IMR-90 (cell line): Measurements from ENCODE around the gene RHEX. TPM values are rescaled to one million over a fixed set of nuclear protein-coding genes. Genes with fewer than 3 reads are reported as not detected.

Experiments
- ATAC-seq: fragments of 200-7000 bp; cut with Tn5 transposase; 2 replicates; pipeline ENCODE4 v1.9.1; 2020; ENCODE audit warnings: low read depth, mild to moderate bottlenecking, moderate library complexity
- BruUV-seq: library from RNA; stranded (reverse); fragments of 400-500 nt; replicated peaks from 2 replicates; lab custom pipeline; 2021; lab: Mats Ljungman, UMichigan
- CTCF ChIA-PET: fragments of 300-600 bp; formaldehyde crosslinking; extraction: SDS; loops from one replicate; lab custom pipeline; 2021; ENCODE audit warnings: antibody characterized with exemption; lab: Yijun Ruan, JAX
- POLR2A ChIA-PET: fragments of 300-600 bp; sonication (Branson Sonifier 250); formaldehyde crosslinking; loops from one replicate; lab custom pipeline; 2022; ENCODE audit warnings: antibody characterized with exemption; ENCODE audit not compliant: unreplicated experiment; lab: Charles Lee
- DNase-seq: peaks from one replicate; pipeline ENCODE4 v3.0.0; 2013
- H2AFZ ChIP-seq: replicated peaks from 2 replicates; pipeline ENCODE3; 2013; ENCODE audit warnings: low read length, mild to moderate bottlenecking; ENCODE audit not compliant: poor library complexity
- H2AK5ac ChIP-seq: 2 replicates; pipeline ENCODE4 v1.6.1; 2013; ENCODE audit warnings: low read depth, low read length, inconsistent platforms
- H2AK9ac ChIP-seq: replicated peaks from 2 replicates; pipeline ENCODE3; 2013; ENCODE audit warnings: mild to moderate bottlenecking, low read depth, low read length, moderate library complexity; ENCODE audit not compliant: poor library complexity
- H2BK120ac ChIP-seq: 2 replicates; pipeline ENCODE4 v1.6.1; 2013; ENCODE audit warnings: low read depth, low read length, inconsistent platforms
- H2BK15ac ChIP-seq: 3 replicates; pipeline ENCODE4 v1.6.1; 2013; ENCODE audit warnings: low read depth, low read length, inconsistent platforms
- H2BK20ac ChIP-seq: 2 replicates; pipeline ENCODE4 v1.6.1; 2013; ENCODE audit warnings: low read depth, mild to moderate bottlenecking, inconsistent platforms, low read length, moderate library complexity
- H2BK5ac ChIP-seq: 2 replicates; pipeline ENCODE4 v1.6.1; 2013; ENCODE audit warnings: mild to moderate bottlenecking, low read depth, low read length, inconsistent platforms; ENCODE audit not compliant: poor library complexity, severe bottlenecking
- H3K14ac ChIP-seq: replicated peaks from 2 replicates; pipeline ENCODE4 v1.6.1; 2013; ENCODE audit warnings: low read depth, low read length, inconsistent platforms
- H3K18ac ChIP-seq: 2 replicates; pipeline ENCODE4 v1.6.1; 2013; ENCODE audit warnings: low read depth, low read length, control low read depth
- H3K23ac ChIP-seq: 2 replicates; pipeline ENCODE4 v1.6.1; 2013; ENCODE audit warnings: low read depth, low read length, inconsistent platforms
- H3K27ac ChIP-seq: 2 replicates; pipeline ENCODE4 v1.5.1; 2013; ENCODE audit warnings: mild to moderate bottlenecking, control low read depth, low read length; ENCODE audit not compliant: insufficient read depth
- H3K27me3 ChIP-seq: 2 replicates; pipeline ENCODE4 v1.6.1; 2013; ENCODE audit warnings: low read length; ENCODE audit not compliant: control insufficient read depth, insufficient read depth
- H3K36me3 ChIP-seq: 2 replicates; pipeline ENCODE4 v1.6.1; 2013; ENCODE audit warnings: low read length, mixed read lengths; ENCODE audit not compliant: control insufficient read depth, insufficient read depth
- H3K4ac ChIP-seq: 2 replicates; pipeline ENCODE4 v1.6.1; 2013; ENCODE audit warnings: low read depth, low read length, inconsistent platforms
- H3K4me1 ChIP-seq: 2 replicates; pipeline ENCODE4 v1.6.1; 2013; ENCODE audit warnings: low read length, mixed read lengths; ENCODE audit not compliant: control insufficient read depth, insufficient read depth
- H3K4me2 ChIP-seq: 2 replicates; pipeline ENCODE4 v1.6.1; 2013; ENCODE audit warnings: low read depth, mild to moderate bottlenecking, control low read depth, low read length, moderate library complexity
- H3K4me3 ChIP-seq: 2 replicates; pipeline ENCODE4 v1.5.1; 2013; ENCODE audit warnings: low read depth, mild to moderate bottlenecking, control low read depth, low read length, moderate library complexity; ENCODE audit not compliant: insufficient read depth
- H3K56ac ChIP-seq: 2 replicates; pipeline ENCODE4 v1.6.1; 2013; ENCODE audit warnings: low read length, inconsistent platforms; ENCODE audit not compliant: insufficient read depth; ENCODE audit errors: extremely low read depth
- H3K79me1 ChIP-seq, 2 experiments: 2 replicates each; pipeline ENCODE4 v1.6.1; 2013; ENCODE audit warnings: low read length in 2 of 2, inconsistent platforms in 1 of 2, low read depth in 1 of 2
- H3K9ac ChIP-seq: 2 replicates; pipeline ENCODE4 v1.6.1; 2013; ENCODE audit warnings: low read depth, low read length, control low read depth
- H3K9me1 ChIP-seq: 2 replicates; pipeline ENCODE4 v1.6.1; 2013; ENCODE audit warnings: low read length, inconsistent platforms; ENCODE audit not compliant: insufficient read depth
- H3K9me3 ChIP-seq: 2 replicates; pipeline ENCODE4 v1.6.1; 2013; ENCODE audit warnings: low read length; ENCODE audit not compliant: control insufficient read depth, insufficient read depth
- H4K20me1 ChIP-seq: 2 replicates; pipeline ENCODE4 v1.6.1; 2013; ENCODE audit warnings: low read length, inconsistent platforms; ENCODE audit not compliant: insufficient read depth
- H4K5ac ChIP-seq: 2 replicates; pipeline ENCODE4 v1.6.1; 2013; ENCODE audit warnings: mild to moderate bottlenecking, low read depth, low read length, control low read depth
- H4K8ac ChIP-seq, 2 experiments: 2 replicates each; pipeline ENCODE4 v1.6.1; 2013; ENCODE audit warnings: low read depth in 2 of 2, low read length in 2 of 2, control low read depth in 1 of 2, inconsistent platforms in 1 of 2
- H4K91ac ChIP-seq: 2 replicates; pipeline ENCODE4 v1.6.1; 2013; ENCODE audit warnings: low read depth, low read length, inconsistent platforms; ENCODE audit not compliant: insufficient read depth
- CHD1 ChIP-seq: IDR thresholded peaks from 2 replicates; pipeline ENCODE4 v1.6.1; 2012; ENCODE audit warnings: low read depth, low read length, improper control_type of control experiment
- FOS ChIP-seq: fragments of 150-350 bp; IDR thresholded peaks from 2 replicates; pipeline ENCODE4 v1.6.1; 2016; ENCODE audit warnings: low read depth, low read length
- MAZ ChIP-seq: IDR thresholded peaks from 2 replicates; pipeline ENCODE4 v1.6.1; 2012; ENCODE audit warnings: low read depth, mild to moderate bottlenecking, low read length, improper control_type of control experiment, moderate library complexity, borderline replicate concordance
- MXI1 ChIP-seq: IDR thresholded peaks from 2 replicates; pipeline ENCODE4 v1.6.1; 2012; ENCODE audit warnings: low read depth, mild to moderate bottlenecking, low read length, moderate library complexity, borderline replicate concordance
- POLR2A ChIP-seq: IDR thresholded peaks from 2 replicates; pipeline ENCODE4 v1.6.1; 2012; ENCODE audit warnings: mild to moderate bottlenecking, low read depth, low read length
- RAD21 ChIP-seq: IDR thresholded peaks from 2 replicates; pipeline ENCODE4 v1.6.1; 2012; ENCODE audit warnings: low read length, improper control_type of control experiment
- RCOR1 ChIP-seq: IDR thresholded peaks from 2 replicates; pipeline ENCODE4 v1.6.1; 2012; ENCODE audit warnings: mild to moderate bottlenecking, low read length, improper control_type of control experiment; ENCODE audit not compliant: insufficient replicate concordance
- RFX5 ChIP-seq: IDR thresholded peaks from 2 replicates; pipeline ENCODE4 v1.8.0; 2012; ENCODE audit warnings: low read depth, mild to moderate bottlenecking, low read length, moderate library complexity
- WGBS, 2 experiments: methylation state at CpG; one replicate each; pipeline versions ENCODE4 v1.1.5 to v1.1.7; 2013; ENCODE audit warnings: missing lambda C conversion rate in 2 of 2; ENCODE audit not compliant: insufficient read length in 1 of 2; ENCODE audit errors: extremely low coverage in 2 of 2; 5-methylcytosine and 5-hydroxymethylcytosine counted together
- dilution Hi-C: fragments of 300-500 bp; cut with HindIII; formaldehyde crosslinking; loops from one replicate; pipeline ENCODE4 v1.14.3; 2018; ENCODE audit warnings: low sequenced_read_pairs; ENCODE audit not compliant: unreplicated experiment
- in situ Hi-C: fragments of 300-500 bp; cut with MboI; formaldehyde crosslinking; loops from 3 replicates; pipeline ENCODE4 v1.14.3; 2019; ENCODE audit warnings: low sequenced_read_pairs, inconsistent platforms, mixed read lengths
- intact Hi-C: fragments of 100-400 bp; cut with micrococcal nuclease; formaldehyde crosslinking; loops from 2 replicates; pipeline ENCODE4 v1.10.0; 2022
- polyA plus RNA-seq, 3 experiments: library from polyadenylated mRNA; depleted of rRNA; stranded (reverse); fragments of >200 nt; gene quantifications; 2 replicates each; pipeline ENCODE4 v1.2.3, GENCODE V29; 2012; ENCODE audit warnings: low replicate concordance in 1 of 3
- total RNA-seq: library from RNA; depleted of rRNA; stranded (reverse); fragments of >200 nt; gene quantifications from 2 replicates; pipeline ENCODE4 v1.2.3, GENCODE V29; 2012
- TF ChIP-seq, protein P1 (sequence below): conservative IDR thresholded peaks from 2 replicates; pipeline ENCODE4 v1.5.1; 2012; ENCODE audit warnings: mild to moderate bottlenecking, low read depth, low read length, improper control_type of control experiment

Gene RHEX
- total and polyA plus RNA-seq, 2 of the 4 experiments (the other 2 are of a cell fraction), result not detected

DNA sequence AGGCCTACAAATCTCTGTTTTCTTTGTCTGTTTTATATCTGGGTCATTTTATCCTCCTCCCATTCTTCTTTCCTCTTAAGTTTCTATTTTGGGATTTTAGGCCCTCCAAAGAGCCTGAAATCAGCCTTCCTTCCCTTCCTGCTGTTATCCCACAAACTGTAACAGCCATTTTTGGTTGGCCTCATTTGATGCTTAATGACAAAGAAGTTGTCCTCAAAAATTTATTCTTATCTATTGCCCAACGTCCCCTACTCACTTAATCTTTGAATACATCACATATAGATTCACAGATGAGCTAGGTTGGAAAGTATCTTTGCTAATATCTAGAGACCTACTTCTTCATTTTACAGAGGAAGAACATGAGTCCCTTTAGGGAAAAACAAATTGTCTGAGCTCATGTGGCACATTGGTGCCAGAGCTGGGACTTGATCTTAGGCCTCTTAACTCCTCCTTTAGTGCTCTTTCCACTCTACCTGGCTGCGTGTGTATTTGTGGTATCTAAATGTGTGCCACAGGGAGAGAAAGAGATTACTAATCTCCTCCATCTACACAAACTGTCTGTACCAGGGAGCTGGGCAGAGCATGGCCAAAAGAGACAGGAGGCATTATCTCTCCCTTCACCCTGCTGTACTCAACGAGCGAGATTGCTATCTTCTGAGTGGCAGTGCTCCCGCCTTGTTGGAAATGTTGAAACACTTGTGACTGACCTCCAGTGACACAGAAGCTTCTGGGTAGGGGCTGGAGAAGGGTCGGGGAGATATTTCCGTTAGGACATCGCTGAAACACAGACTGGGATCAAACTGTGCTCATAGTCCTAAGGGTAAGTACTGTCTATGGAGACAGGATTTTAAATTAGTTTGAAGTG is 30.1 kb downstream of the RHEX start:
- Histone ChIP-seq H3K9me1 (no peaks in the 10 kb centered on the region), H2BK20ac (no peak overlapping the region), H4K20me1 (no peaks in the 10 kb centered on the region), H3K79me1 (no peaks in the 10 kb centered on the region), H2AFZ (no peak overlapping the region), H2BK15ac (no peak overlapping the region), H2BK5ac (no peak overlapping the region), H3K27me3 (peaks cover 38% of the 10 kb centered on the region), H3K14ac (no peak overlapping the region), H2AK5ac (no peak overlapping the region), H3K9ac (no peak overlapping the region), H3K4me3 (no peak overlapping the region), H4K8ac (no peak overlapping the region), H2BK120ac (no peak overlapping the region), H3K18ac (no peak overlapping the region), H3K4me1 (no peaks in the 10 kb centered on the region), H3K9me3 (no peaks in the 10 kb centered on the region), H4K91ac (no peak overlapping the region), H3K56ac (no peak overlapping the region), H3K23ac (no peak overlapping the region), H3K4ac (no peak overlapping the region), H2AK9ac (no peak overlapping the region), H3K4me2 (no peak overlapping the region), H4K5ac (no peak overlapping the region), H3K36me3 (no peaks in the 10 kb centered on the region), H3K27ac (no peak overlapping the region)
- in situ Hi-C loops (no loop called here), dilution Hi-C loops (no loop called here), intact Hi-C loops (no loop called here)
- CTCF ChIA-PET, result interaction anchor here (1.0 to 1.2 kb wide), 2 partner anchors 23 to 105 kb away, joined by 4 read pairs; no protein-coding TSS in a partner anchor
- WGBS, 2 experiments, result 21% methylated on average over 3 of the region's 8 CpGs; no CpG with 5 or more reads in 1 of the 2 experiments
- no peak for ATAC-seq
- no peak for TF ChIP-seq MAZ
- TF ChIP-seq, protein P1, sequence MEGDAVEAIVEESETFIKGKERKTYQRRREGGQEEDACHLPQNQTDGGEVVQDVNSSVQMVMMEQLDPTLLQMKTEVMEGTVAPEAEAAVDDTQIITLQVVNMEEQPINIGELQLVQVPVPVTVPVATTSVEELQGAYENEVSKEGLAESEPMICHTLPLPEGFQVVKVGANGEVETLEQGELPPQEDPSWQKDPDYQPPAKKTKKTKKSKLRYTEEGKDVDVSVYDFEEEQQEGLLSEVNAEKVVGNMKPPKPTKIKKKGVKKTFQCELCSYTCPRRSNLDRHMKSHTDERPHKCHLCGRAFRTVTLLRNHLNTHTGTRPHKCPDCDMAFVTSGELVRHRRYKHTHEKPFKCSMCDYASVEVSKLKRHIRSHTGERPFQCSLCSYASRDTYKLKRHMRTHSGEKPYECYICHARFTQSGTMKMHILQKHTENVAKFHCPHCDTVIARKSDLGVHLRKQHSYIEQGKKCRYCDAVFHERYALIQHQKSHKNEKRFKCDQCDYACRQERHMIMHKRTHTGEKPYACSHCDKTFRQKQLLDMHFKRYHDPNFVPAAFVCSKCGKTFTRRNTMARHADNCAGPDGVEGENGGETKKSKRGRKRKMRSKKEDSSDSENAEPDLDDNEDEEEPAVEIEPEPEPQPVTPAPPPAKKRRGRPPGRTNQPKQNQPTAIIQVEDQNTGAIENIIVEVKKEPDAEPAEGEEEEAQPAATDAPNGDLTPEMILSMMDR, result no peak
- TF ChIP-seq RAD21, result no peak
- TF ChIP-seq POLR2A, result no peak
- no peak for TF ChIP-seq RCOR1
- TF ChIP-seq FOS, result no peak
- no peak for TF ChIP-seq MXI1
- TF ChIP-seq RFX5, result no peak
- no peak for TF ChIP-seq CHD1
- BruUV-seq, result no TSS peak
- POLR2A ChIA-PET, result no interaction called here
- no peak for DNase-seq
